Renal cortex interstitium (tissue), 11 donors: ENCODE data around the gene DMPK. TPM values are rescaled to one million over a fixed set of nuclear protein-coding genes. Genes with fewer than 3 reads are reported as not detected.
A peak's percentile ranks its signal among the peaks of the same experiment; 100 is the strongest.

Experiments used
- DNase-seq, 11 donors: peaks; one replicate each; pipeline ENCODE4 v3.0.0-alpha.2; 2013; ENCODE audit warnings: low read depth in 9 of 11, low spot score in 4 of 11; ENCODE audit errors: extremely low read depth in 1 of 11
- polyA plus RNA-seq, 3 donors: library from polyadenylated mRNA; unstranded; fragments of 120-200 nt; gene quantifications; one replicate each; pipeline ENCODE4 v1.2.1, GENCODE V29; 2013; ENCODE audit not compliant: insufficient read length in 3 of 3

The DMPK gene
- polyA plus RNA-seq, 3 donors, result 39.1 to 63.6 (median 61.2) TPM

DNA sequence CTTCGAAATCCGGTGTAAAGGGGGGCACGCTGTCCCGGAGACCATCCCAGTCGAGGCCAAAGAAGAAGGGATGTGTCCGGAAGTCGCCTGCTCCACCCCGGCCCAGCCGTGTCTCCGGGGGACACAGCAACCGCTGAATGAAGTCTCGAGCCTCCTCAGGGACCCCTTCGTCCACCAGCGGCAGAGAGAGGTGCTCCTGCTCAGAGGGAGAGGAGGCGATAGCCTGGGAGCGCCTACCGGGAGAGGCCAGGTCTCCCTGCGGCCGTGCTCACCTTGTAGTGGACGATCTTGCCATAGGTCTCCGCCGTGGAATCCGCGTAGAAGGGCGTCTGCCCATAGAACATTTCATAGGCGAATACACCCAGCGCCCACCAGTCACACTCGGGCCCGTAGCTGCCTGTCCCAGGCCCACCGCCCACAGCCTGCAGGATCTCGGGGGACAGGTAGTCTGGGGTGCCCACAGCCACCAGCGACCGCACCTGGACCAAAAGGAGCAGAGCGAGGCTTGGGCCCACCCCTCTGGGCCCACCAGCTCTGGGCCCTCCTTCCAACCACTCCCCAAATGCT lies 4.8 kb downstream of the DMPK start:
- no peak for DNase-seq

DNA sequence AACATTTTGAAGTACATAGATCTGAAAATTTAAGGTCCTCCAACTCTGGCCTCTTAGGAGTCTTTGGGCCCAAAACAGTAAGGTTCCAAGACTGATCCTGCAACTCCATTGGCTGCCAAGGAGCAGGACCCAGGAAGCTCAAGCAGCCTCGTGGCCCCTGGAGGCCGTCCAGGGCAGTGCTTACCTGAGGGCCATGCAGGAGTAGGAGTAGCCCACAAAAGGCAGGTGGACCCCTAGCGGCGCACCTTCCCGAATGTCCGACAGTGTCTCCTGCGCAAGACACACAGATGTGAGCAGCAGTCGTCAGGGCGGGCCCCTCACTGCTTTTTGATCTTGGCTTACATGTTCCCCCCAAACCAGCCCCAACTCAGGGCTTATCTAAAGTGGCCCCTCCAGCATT lies 7.5 kb downstream of the DMPK start:
- DNase-seq, result no peak

DNA sequence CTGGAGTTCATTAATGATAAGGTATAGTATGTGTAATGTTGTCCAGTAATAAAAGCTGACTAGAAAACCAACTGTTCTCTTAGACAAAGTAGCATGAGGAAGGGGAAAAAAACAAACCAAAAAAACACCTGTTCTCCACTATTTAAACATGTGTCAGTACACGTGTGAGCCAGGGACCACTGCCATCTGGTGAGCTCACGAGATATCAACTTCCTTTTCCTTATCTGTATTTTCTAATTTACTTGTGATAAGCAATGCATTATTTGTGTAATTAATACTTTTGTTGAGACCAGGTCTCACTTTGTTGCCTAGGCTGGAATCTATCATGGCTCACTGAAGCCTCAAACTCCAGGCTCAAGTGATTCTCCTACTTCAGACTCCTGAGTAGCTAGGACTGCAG lies 8.9 kb downstream of the DMPK start:
- DNase-seq, result no peak

DNA sequence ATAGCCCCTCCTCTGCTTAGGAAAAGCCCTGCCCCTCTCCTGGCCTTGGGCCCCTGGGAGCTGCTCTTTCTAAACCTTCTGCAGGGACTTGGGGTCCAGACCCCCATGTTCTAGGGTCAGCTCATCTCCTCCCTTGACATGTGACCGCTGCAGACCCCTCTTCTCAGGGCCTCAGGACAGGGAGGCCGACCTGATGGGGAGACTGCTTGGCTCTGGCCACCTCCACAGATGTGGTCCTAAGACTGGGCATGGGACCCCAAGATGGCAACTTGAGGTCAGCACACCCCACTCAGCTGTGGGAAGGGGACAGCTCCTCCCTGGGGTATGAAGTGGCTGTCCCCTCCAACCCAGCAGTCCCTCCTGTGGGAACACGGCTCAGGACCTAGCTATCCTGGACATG lies 9.4 kb downstream of the DMPK start:
- no peak for DNase-seq

- no peak for DNase-seq
Observed at GRCh38 chr19:45772130-45772840, 10.0 kb downstream of the DMPK start.

- DNase-seq, result no peak
Observed at GRCh38 chr19:45771311-45771933, 10.9 kb downstream of the DMPK start.

DNA sequence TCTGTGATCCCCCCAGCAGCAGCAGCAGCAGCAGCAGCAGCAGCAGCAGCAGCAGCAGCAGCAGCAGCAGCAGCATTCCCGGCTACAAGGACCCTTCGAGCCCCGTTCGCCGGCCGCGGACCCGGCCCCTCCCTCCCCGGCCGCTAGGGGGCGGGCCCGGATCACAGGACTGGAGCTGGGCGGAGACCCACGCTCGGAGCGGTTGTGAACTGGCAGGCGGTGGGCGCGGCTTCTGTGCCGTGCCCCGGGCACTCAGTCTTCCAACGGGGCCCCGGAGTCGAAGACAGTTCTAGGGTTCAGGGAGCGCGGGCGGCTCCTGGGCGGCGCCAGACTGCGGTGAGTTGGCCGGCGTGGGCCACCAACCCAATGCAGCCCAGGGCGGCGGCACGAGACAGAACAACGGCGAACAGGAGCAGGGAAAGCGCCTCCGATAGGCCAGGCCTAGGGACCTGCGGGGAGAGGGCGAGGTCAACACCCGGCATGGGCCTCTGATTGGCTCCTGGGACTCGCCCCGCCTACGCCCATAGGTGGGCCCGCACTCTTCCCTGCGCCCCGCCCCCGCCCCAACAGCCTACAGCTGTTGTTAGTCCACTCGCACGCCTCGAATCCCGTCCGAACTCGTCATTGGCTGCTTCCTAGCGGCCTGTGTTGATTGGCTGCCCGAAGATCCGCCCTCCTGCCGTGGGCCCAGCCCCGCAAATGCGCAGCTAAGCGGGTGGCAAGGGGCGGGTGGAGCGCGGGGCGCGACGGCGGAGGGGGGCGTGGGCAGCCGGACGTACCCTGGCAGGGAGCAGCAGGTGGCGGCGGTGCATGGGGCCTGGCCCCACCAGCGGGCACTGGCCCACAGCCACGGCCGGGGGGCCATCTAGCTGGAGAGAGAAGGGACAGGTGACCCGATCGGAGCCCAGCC lies 11.8 kb downstream of the DMPK start:
- DNase-seq, result peak; percentile 89 to 98 (median 96)

- no peak for DNase-seq
Observed at GRCh38 chr19:45769821-45770191, 12.5 kb downstream of the DMPK start.

DNA sequence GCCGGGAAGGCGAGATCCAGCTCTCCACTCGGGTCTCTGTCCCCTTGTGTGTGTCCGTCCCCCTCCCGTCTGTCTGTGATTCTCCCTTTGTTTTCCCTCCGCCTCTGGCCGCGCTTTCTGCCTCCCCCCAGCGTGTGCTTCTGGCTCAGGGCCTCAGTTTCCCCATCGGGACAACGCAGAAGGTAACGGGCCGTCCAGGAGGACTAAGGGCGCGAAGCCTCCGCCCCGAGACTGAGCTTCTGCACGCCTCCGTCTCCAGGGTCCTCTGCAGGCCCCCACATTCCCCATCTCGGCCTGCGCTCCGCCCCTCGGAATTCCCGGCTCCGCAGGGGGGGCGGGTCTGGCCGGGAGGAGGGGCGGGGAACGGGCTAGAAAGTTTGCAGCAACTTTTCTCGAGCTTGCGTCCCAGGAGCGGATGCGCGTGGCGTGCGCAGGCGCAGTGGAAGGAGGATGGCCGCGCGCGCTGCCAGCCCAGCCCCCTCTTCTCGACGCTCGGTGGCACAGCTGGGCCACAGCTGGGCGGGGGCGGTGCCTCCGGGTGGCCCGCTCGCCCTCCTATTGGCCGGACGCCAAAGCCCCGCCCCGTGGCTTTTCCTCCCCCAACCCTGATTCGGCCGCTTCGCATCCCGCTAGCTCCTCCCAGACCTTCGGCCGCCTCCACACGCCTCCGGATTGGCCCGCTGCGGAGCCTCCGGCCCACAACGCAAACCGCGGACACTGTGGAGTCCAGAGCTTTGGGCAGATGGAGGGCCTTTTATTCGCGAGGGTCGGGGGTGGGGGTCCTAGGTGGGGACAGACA lies 13.1 kb downstream of the DMPK start, which contains the start of gene SIX5:
SIX5 (minus strand) TSS at position 269 of the 799 bp plus-strand sequence. CDS start 408 bp downstream, outside the sequence.
- DNase-seq, result peak; percentile 94 to 99 (median 97)

GRCh38 chr19:45768655-45768983 lies 13.7 kb downstream of the DMPK start:
- no peak for DNase-seq

- peak in 5 of 11 donors; percentile 48 to 73 (median 54) for DNase-seq
Observed at GRCh38 chr19:45767881-45768654, 14.2 kb downstream of the DMPK start.

DNA sequence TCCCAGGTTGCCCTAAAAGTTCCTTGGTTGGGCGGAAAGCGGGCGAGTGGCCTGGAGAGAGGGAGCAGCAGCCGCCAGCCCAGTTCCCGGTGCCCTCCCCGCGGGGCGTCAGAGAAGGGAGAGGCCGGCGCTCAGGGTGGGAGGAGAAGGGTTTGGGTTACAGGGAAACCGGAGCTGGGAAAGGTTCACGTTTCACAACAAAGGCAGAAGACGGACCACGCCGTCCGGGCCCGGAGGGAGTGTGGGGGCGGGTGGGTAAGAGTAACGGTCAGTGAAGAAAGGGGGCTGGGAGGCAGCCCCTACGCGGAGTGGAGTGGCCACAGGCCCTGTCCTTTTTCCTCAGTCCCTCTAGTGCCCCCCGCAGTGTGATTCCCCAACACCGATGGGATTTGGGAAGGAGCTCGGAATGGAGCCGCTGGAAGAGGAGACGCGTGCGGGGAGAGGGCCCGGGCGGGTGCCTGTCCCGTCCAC lies 14.8 kb downstream of the DMPK start:
- DNase-seq, result peak in 10 of 11 donors; percentile 68 to 90 (median 84)

GRCh38 chr19:45766869-45767346 lies 15.4 kb downstream of the DMPK start:
- DNase-seq, result no peak

GRCh38 chr19:45766296-45766868 lies 15.9 kb downstream of the DMPK start:
- no peak for DNase-seq

DNA sequence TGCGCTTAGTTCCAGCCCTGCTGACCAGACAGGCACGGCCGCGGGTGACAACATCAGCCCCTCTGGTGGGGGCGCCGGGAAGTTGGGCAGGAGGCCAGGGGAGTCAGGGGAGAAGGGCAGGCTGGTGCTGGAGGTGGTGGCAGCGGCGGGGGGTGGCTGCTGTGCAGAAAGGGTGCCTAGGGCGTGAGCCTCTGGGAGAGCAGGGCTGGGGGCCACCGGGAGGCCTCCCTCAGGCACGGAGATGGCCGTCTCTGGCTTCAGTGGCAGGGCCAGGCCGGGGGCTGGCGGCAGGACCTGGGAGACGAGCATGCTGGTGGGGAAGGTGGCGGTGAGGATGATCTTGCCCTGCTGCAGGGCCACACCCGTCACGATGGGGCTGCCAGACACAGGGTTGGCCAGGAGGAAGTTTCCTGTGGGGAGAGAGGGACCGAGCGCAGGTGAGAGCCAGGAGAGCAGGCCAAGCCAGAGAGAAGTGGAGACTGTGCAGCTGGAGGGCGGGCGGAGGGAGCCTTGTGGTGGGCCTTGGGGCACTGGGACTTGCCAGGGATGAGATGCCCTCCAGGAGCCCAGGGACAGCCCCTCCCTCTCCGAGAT lies 16.5 kb downstream of the DMPK start:
- DNase-seq, result no peak

DNA sequence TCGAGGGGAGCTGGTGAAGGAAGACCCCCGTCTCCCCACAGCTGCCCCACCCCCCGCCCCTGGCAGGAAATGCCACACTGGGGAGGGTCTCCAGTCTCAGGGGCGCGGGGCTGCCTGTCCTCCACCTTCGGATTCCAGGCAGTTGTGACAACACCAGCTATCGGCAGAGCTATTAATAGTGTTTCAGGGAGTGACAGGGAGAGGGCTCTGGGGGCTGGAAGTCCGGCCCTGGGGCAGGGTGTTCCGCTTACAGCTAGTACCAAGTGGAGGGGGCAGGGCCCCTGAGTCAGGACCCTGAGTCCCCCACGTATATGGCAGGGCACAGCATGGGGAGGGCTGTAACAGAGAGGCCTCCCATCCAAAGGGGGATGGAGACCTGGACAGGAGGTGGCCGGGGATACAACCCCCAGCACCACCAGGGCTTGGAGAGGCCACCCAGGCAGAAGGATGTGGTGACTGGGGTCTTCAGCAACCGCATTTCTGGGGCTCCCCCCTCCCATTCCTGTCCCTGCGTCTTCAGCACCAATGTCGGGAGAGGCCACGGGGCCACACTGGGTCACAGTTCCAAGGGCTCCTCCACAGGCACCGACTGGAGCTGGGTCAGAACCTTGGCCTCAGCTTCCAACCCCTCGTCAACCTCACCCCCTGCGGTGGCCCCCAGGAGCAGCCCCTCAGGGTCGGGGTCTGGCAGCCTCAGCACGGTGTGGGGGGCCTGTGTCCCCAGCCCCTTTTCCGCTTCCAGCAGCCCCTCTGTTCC lies 17.2 kb downstream of the DMPK start:
- no peak for DNase-seq
